Thyroid gland (tissue), 4 donors: Measurements from ENCODE around the gene DNAH8.

Experiments used
- CTCF ChIP-seq, 6 experiments: fragments of 200-600 bp in 3 of 6; fragments of 450-650 bp in 3 of 6; sonication (generic) in 3 of 6; IDR thresholded peaks; one replicate each; pipeline ENCODE4 v1.5.1; 2016 to 2019; ENCODE audit warnings: antibody characterized with exemption in 6 of 6, mild to moderate bottlenecking in 2 of 6, inconsistent platforms in 1 of 6, moderate library complexity in 1 of 6
- POLR2A ChIP-seq, 2 donors: fragments of 450-650 bp; IDR thresholded peaks; one replicate each; pipeline ENCODE4 v1.6.1; 2017; ENCODE audit warnings: antibody characterized with exemption in 2 of 2, mild to moderate bottlenecking in 2 of 2, moderate library complexity in 1 of 2

- TF ChIP-seq CTCF (IDR thresholded peaks at IDR 0.05): no peak
- no peak for TF ChIP-seq POLR2A (IDR thresholded peaks at IDR 0.05)
Measured at GRCh38 chr6:38750968-38751615, 36.0 kb downstream of the DNAH8 start.
